ENCODE results near the gene TSKU. TPM values are rescaled to one million over a fixed set of nuclear protein-coding genes. Genes with fewer than 3 reads are reported as not detected.

TSKU gene
- total and polyA plus RNA-seq, 9 of the 15 experiments (the other 6 are each of a cell fraction or from before 2014, with no cell fraction given) = 0.60 to 11.9 (median 8.4) TPM

DNA sequence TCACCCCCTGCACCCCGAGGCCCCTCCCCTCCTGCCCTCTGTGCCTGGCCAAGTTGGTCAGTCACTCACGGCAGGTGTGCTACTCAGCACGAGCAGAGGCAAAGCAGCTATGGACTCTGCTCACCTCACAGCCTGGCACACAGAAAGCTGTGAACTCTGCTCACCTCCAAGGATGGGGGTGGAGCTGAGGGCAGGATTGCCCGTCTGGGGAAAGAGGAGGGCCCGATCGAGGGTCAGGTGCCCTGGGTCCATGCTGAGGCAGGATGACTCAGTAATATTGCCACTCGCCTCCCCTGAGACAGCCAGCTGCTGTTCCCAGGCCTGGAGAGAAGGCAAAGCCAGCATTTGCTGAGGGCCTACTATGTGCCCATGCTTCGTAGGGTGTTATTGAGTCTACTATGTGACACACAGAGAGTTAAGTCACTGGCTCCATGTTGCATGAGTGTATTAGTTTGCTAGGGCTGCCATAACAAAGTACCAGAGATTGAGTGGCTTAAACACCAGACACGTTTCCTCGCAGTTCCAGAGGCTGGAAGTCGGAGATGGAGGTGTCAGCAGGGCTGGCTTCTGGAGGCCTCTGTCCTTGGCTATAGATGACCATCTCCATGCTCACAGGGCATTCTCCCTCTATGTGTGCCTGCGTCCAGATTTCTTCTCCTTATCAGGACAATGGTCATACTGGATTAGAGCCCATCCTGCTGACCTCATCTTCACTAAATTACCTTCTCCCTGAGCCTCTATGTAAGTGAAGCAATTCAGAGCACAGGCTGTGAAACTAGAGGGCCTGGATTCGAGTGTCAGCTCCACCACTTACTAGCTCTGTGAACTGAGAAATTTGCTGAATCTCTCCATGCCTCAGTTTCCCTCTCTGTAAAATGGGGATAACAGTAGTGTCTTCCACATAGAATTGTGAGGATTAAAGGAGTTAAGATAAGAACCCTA lies 13.2 kb upstream of the TSKU start (continued):
- TF ChIP-seq THRA (IDR thresholded peaks at IDR 0.05) (no peak), MAFK (IDR thresholded peaks at IDR 0.05; ENCODE audit: low read length) (peak; percentile 53), ZBTB1 (CRISPR knock-in tag; IDR thresholded peaks at IDR 0.05; ENCODE audit: borderline replicate concordance, low read depth) (no peak), ZNF24 (IDR thresholded peaks at IDR 0.05) (no peak), RFX5 (IDR thresholded peaks at IDR 0.05; ENCODE audit: low read depth, low read length) (no peak), NR4A1 (CRISPR knock-in tag; IDR thresholded peaks at IDR 0.05) (no peak), NR4A1 (tag; IDR thresholded peaks at IDR 0.05) (no peak), GTF2F1 (IDR thresholded peaks at IDR 0.05; ENCODE audit: low read depth, low read length) (no peak), PRPF4 (IDR thresholded peaks at IDR 0.05; ENCODE audit: insufficient read depth, low read depth, low read length, poor library complexity, severe bottlenecking) (no peak), KLF6 (CRISPR knock-in tag; IDR thresholded peaks at IDR 0.05; ENCODE audit: borderline replicate concordance) (no peak), JUN (IDR thresholded peaks at IDR 0.05; ENCODE audit: borderline replicate concordance, low read depth, low read length) (0 out of 2 replicates have a peak, but pooled peaks have one; percentile 14), JUN (CRISPR knock-in tag; IDR thresholded peaks at IDR 0.05; ENCODE audit: borderline replicate concordance) (no peak), HDAC1 (IDR thresholded peaks at IDR 0.05) (no peak), SMAD2 (IDR thresholded peaks at IDR 0.05; ENCODE audit: low read depth, low read length) (no peak), KDM4B (IDR thresholded peaks at IDR 0.05; ENCODE audit: borderline replicate concordance in 2 of 2, low read depth in 1 of 2) (no peak), ZNF347 (CRISPR knock-in tag; IDR thresholded peaks at IDR 0.05; ENCODE audit: low read depth) (no peak), NFIC (IDR thresholded peaks at IDR 0.05) (no peak), ZNF408 (CRISPR knock-in tag; IDR thresholded peaks at IDR 0.05; ENCODE audit: low read depth) (no peak), ATF1 (CRISPR knock-in tag; IDR thresholded peaks at IDR 0.05) (no peak), ATF1 (tag; IDR thresholded peaks at IDR 0.05) (no peak), BCOR (IDR thresholded peaks at IDR 0.05) (peak; percentile 83), STAG1 (CRISPR knock-in tag; IDR thresholded peaks at IDR 0.05; ENCODE audit: borderline replicate concordance) (no peak), RCOR1 (IDR thresholded peaks at IDR 0.05; ENCODE audit: borderline replicate concordance in 1 of 2, low read depth in 2 of 2, low read length in 2 of 2) (no peak), THAP12 (CRISPR knock-in tag; IDR thresholded peaks at IDR 0.05) (no peak), ZNF282 (CRISPR knock-in tag; IDR thresholded peaks at IDR 0.05) (no peak)
- TF ChIP-seq, protein P1, sequence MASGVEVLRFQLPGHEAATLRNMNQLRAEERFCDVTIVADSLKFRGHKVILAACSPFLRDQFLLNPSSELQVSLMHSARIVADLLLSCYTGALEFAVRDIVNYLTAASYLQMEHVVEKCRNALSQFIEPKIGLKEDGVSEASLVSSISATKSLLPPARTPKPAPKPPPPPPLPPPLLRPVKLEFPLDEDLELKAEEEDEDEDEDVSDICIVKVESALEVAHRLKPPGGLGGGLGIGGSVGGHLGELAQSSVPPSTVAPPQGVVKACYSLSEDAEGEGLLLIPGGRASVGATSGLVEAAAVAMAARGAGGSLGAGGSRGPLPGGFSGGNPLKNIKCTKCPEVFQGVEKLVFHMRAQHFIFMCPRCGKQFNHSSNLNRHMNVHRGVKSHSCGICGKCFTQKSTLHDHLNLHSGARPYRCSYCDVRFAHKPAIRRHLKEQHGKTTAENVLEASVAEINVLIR (CRISPR knock-in tag; IDR thresholded peaks at IDR 0.05) = no peak

Data from K562 (cell line).